Stromal cell of bone marrow (primary cell): ENCODE data around the gene OVOL2.
"Not testable (repeated sequence)": the region's sequence is repeated elsewhere in the genome, so short reads cannot be mapped to it uniquely, and the experiment has no call there.

ENCODE experiments used
- DNase-seq: peaks from one replicate; pipeline ENCODE4 v3.0.0-alpha.2; 2012; ENCODE audit warnings: low read depth

Gene OVOL2

DNA sequence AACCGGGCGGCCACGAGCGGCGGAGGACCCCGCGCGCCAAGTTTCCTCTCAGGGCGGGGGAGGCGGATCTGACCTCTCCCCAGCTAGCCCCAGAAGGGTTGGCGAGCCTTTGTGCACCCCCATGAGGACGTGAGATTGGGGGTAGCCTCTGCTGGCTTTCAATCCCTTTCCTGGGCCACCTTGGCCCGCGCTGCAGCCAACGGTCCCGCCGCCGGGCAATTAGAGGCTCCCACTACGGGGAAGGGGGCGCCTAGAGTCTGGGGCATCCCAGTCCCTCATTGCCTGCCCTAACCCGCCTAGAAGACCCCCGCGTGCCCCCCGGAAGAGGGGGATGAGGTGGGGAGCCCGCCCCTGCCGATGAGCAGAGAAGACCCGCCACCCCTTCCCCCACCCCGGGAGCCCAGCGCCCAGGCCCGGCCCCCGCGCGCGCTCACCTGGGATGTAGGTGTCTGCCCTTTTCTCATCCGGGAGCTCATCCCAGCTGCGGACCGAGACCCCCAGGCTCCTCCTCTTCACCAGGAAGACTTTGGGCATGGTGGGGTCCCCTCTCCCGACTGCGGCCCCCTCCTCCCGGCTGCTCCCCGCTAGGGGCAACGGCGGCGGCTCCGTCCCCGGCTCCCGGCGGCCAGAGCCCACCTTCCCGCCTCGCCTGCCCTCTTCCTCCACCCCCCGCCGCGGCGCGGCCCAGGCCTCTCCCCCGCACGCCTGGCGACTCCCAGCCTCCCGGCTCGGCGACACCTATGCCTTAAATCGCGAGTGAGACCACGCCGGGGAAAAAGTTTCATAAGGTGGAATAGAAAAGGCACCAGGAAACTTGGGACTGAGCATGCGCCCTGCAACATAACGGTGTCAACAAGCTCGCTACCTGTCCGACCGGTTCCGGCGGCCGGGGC lies at the start of gene OVOL2:
OVOL2 (minus strand) TSS at position 816 of the 893 bp plus-strand sequence; CDS start at position 534, 282 bp downstream.
- no peak for DNase-seq

DNA sequence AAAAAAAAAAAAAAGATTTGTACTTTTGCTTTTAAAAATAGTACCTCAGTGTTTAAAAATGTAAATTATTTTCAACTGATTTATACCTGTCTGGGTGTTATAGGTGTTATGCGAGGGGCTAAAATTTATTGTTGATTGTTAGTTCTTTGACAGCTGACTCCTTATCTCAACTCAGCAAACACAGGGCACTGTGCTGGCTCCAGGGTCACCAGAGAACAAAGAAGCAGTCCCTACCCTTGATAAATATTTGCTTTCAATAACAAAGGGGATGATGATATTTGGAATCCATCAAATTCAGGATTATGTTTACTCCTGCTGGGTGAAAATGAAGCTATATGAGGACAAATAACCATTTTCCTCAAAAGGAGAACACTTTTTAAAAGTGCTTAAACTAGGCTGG lies 45.8 kb upstream of the OVOL2 start:
- DNase-seq: no peak

DNA sequence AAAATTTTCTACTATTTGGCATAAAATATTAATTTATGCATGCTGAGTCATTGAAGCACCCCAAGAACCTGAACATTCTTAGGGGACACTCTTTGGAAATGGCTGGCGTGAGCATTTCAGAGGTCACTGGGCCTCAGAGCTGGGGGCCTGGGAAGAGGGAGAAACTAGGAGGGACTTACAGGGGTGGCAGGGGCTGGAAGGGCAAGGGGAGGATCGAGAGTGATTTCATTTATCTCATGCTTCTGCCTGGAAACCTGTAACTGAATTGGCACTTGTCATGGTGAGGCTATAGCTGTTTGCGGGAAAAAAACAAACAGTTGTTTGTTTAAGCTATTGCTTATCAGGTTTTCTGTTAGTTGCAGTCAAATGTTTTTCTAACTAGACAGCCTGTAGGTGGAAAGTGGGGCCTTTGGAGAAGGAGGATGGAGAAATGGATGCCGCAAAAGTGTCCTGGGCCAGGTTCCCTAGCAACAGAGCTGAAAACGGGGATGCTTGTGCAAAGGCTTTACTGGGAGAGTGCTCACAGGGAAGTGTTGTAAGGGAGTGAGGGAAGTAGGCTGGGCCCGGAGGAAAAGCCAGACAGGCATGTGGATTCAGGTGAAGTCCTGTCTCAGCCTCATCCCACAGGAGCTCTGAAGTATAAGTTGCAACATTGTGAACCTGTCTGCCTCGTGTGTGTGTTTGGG lies 43.6 kb upstream of the OVOL2 start:
- no peak for DNase-seq

DNA sequence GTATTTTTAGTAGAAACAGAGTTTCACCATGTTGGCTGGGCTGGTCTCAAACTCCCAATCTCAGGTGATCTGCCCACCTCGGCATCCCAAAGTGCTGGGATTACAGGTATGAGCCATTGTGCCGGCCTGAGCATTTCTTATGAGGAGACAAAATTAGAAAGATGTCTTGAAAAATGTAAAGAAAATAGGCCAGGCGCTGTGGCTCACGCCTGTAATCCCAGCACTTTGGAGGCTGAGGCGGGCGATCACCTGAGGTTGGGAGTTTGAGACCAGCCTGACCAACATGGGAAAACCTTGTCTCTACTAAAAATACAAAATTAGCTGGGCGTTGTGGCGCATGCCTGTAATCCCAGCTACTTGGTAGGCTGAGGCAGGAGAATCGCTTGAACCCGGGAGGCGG lies 42.9 kb upstream of the OVOL2 start:
- not testable (repeated sequence) for DNase-seq

- no peak for DNase-seq
Observed at GRCh38 chr20:18094191-18094590, 36.5 kb upstream of the OVOL2 start.

DNA sequence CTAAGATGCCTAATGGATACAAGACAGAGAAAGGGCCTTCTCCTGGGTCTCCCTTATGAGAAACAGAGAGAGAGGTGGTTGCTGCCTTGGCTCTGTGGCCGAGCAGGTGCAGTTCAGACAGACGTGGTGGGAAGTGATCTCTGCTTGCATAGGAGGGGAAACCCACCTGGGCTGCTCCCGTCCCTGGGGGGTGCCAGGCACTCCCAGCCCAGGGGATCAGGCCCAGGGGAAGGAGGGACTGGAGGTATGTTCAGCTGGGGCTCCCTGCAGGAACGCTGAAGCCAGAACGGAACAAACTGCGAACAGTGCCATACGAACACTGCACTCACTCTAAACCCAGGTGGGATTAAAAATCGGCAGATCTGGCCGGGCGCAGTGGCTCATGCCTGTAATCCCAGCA lies 35.7 kb upstream of the OVOL2 start:
- no peak for DNase-seq

- no peak for DNase-seq
Observed at GRCh38 chr20:18092890-18093289, 35.2 kb upstream of the OVOL2 start.

GRCh38 chr20:18091623-18092022 lies 33.9 kb upstream of the OVOL2 start:
- no peak for DNase-seq

DNA sequence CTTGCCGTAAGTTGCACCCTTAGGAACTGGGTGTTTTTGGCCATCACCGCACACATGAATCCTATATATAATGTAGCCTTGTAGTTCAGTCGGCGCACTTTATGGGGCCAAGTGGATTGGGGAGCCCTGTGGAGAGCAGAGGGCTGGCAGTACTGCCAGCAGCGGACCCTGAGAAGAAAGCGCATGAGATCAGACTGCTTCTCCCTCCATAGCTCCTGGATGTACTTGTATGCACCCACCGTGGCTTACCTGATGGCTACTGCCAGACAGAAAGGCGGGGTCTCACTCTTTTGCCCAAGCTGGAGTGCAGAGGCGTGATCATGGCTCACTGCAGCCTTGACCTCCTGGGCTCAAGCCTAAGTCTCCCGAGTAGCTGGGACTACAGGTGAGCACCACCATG lies 32.8 kb upstream of the OVOL2 start:
- no peak for DNase-seq

- no peak for DNase-seq
Observed at GRCh38 chr20:18090044-18090443, 32.3 kb upstream of the OVOL2 start.

DNA sequence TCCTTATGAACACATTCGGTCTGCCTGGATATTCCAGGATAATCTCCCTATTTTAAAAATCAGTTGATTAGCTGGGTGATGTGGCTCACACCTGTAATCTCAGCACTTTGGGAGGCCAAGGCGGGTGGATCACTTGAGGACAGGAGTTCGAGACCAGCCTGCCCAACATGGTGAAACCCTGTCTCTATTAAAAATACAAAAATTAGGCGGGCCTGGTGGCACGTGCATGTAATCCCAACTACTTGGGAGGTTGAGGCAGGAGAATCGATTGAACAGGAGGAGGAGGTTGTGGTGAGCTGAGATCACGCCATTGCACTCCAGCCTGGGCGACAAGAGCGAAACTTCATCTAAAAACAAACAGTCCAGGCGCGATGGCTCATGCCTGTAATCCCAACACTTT lies 31.1 kb upstream of the OVOL2 start:
- DNase-seq: not testable (repeated sequence)

GRCh38 chr20:18088298-18088697 lies 30.6 kb upstream of the OVOL2 start:
- not testable (repeated sequence) for DNase-seq

GRCh38 chr20:18087054-18087453 lies 29.3 kb upstream of the OVOL2 start:
- no peak for DNase-seq

GRCh38 chr20:18080836-18081235 lies 23.1 kb upstream of the OVOL2 start:
- not testable (repeated sequence) for DNase-seq

DNA sequence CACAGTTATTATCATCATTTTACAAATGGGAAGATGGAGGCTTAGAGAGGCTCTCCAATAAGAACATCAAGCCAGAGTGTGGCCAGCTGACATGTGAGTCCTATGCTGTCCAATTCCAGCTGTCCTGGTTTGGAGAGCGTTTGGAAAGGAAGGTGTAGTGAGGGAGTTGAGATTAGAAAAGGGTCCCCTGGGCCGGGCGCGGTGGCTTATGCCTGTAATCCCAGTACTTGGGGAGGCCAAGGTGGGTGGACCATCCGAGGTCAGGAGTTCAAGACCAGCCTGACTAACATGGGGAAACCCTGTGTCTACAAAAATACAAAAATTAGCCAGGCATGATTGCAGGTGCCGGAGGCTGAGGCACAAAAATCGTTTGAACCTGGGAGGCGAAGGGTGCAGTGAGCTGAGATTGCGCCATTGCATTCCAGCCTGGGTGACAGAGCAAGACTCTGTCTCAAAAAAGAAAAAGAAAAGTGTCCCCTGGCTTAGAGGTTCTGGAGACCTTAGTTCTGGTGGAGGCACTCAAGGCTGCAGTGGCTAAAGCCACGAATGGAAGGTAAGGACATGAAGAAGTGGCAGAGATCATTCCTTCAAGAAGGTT lies 22.1 kb upstream of the OVOL2 start:
- DNase-seq: no peak

- no peak for DNase-seq
Observed at GRCh38 chr20:18077157-18077556, 19.4 kb upstream of the OVOL2 start.

GRCh38 chr20:18072532-18072931 lies 14.8 kb upstream of the OVOL2 start:
- no peak for DNase-seq

DNA sequence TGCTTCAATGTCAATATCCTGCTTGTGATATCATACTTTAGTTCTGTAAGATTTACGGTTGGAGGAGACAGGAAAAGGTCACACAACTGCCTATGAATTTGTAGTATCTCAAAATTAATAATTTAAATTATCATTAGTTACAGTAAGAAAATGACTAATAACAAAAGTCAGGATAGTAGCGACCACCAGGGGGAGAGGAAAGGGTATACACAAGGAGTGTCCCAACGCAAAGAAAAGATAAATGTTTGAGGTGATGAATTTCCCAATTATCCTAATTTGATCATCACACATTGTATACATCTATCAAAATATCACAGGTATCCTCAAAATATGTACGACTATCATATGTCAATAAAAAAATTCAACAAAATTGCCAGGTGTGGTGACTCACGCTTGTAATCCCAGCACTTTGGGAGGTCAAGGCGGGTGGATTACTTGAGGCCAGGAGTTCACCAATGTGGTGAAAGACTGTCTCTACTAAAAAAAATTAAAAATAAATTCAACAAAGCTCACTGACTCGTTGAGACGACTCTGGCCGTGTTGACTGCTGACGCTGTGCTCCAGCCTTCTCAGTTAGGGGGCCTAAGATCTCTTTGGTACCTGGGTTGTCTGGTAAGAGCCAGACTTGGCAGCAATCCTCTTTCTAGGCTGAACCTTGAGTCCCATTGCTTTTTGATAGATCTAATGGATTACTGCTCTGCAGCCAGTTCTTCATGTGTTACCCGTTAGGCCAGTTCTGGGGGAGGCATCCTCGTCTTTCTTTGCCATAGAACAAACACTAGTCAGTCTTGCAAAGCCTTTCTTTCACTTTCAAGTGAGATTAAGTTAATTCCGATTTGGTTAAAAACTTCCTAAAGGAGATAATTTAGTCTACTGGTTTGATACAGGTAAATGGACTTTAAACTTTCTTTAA lies 9.0 kb upstream of the OVOL2 start:
- no peak for DNase-seq

DNA sequence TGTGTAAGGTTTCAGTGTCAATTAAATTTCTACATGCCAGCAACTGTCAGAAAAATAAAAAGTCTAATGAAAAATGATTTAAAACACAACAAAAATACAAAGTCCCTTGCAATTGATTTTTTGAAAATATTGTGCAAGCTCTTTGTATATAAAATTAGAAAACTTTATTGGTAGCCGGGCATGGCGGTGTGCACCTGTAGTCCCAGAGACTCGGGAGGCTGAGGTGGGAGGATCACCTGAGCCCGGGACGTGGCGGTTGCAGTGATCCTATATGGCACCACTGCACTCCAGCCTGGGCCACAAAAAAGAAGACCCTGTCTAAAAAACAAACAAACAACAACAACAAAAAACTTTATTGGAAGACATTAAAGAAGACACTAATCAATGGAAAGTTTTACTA lies 6.0 kb upstream of the OVOL2 start:
- no peak for DNase-seq

DNA sequence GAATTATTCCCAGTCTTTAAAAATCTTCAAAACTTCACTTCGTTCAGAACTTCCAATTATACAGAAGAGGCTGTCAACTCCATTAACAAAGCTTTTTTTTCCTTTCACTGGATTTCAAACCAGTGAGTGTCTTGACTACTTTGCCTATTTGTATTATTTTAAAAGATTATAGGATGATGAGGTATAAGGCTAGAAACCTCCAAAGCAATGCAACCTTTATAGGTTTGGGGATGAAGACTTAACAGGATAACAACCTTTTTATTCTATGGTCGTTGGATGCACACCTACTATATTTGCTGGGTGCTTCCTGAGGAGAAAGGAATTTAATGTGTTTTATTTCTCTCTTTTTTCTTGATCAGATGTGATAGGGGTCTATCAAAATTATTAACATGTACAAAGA lies 1.9 kb upstream of the OVOL2 start:
- DNase-seq: no peak

DNA sequence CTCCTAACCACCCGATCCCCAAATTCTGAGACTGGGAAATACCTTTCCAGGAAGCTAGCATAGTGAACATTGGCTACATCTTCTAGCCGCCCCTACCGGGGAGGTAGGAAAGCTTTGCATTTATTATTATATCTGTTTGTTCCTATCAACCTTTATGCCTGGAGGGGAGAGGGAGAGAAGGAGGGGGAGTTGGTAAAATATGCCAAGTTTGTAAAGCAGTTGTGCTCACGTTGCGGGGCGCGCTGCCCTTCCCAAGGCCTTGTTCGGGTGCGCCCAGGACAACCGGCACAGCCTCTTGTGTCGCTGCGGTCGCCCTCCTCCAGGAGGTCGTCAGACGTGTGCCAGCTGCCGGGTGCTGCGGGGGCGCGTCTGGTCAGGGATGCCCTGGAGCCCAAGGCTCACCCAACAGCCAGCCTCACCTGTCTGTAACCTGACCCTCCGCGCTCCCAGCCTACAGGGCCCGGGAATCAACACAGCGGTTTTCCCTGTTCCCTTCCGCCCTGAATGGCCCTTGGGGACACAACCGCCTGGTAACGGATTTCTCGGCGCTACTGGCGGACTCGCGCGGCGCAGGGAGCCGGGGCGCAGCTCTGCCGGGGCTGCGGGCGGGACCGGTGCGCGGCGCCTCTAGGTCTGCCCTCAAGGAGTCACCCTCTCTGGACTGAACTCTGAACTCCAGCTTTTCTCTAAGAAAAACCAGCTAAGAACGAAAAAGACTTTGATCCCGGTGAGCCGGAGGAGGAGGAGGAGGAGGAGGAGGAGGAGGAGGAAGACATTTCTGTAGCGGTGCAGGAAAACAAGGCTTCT lies 1.1 kb upstream of the OVOL2 start:
- no peak for DNase-seq
